PFSK-1 (cell line): ENCODE measurements around the gene RAD51B.

Experiments
- FOXP2 ChIP-seq: optimal IDR thresholded peaks from 2 replicates; pipeline ENCODE3; 2011; ENCODE audit warnings: borderline replicate concordance, control low read depth, inconsistent platforms; ENCODE audit not compliant: insufficient read depth; ENCODE audit errors: extremely low read length, extremely low read depth
- POLR2AphosphoS5 ChIP-seq: IDR thresholded peaks from 2 replicates; pipeline ENCODE4 v1.6.1; 2012; ENCODE audit warnings: low read depth, mild to moderate bottlenecking, control low read depth, low read length, moderate library complexity

DNA sequence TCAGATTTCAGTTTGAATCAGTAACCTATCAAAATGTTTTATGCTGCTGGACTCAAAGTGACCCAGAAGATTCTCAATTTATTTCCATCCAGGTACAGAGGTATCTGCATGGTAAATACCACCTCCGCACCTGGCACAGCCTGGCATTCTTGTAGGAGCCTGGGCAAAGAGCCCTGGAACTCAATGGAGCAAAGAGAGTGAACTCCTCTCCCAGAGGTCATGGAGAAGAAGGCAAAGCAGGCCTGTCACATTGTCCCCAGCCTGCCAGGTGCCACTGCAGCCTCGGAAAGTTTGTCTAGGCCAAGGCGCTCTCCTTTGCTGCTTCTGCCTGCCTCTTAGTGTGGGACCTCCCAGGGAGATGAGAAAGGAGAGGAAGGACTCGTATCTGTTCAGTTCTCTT is 653.5 kb downstream of the RAD51B start:
- TF ChIP-seq FOXP2 (no peak), POLR2AphosphoS5 (no peak)
